EH (cell line): ENCODE measurements around the gene LCN2.

ENCODE experiments used
- DNase-seq: peaks from one replicate; pipeline ENCODE4 v3.0.0-alpha.2; 2015; ENCODE audit warnings: low read depth

Gene LCN2

GRCh38 chr9:128115187-128116103, 33.8 kb upstream of the LCN2 start:
- no peak for DNase-seq

GRCh38 chr9:128116104-128117083, 32.9 kb upstream of the LCN2 start:
- no peak for DNase-seq

- DNase-seq: peak; percentile 86
Measured at GRCh38 chr9:128117613-128118471, 31.4 kb upstream of the LCN2 start.

GRCh38 chr9:128118472-128118857, 30.8 kb upstream of the LCN2 start:
- no peak for DNase-seq

- DNase-seq: no peak
Measured at GRCh38 chr9:128118971-128119665, 30.1 kb upstream of the LCN2 start.

- no peak for DNase-seq
Measured at GRCh38 chr9:128120061-128120740, 29.1 kb upstream of the LCN2 start.

- no peak for DNase-seq
Measured at GRCh38 chr9:128120741-128121465, 28.4 kb upstream of the LCN2 start.

GRCh38 chr9:128121466-128121810, 27.8 kb upstream of the LCN2 start:
- DNase-seq: no peak

GRCh38 chr9:128121924-128122808, 27.1 kb upstream of the LCN2 start:
- DNase-seq: no peak

- DNase-seq: no peak
Measured at GRCh38 chr9:128122809-128123175, 26.5 kb upstream of the LCN2 start.

- DNase-seq: no peak
Measured at GRCh38 chr9:128123451-128124080, 25.7 kb upstream of the LCN2 start.

- no peak for DNase-seq
Measured at GRCh38 chr9:128124451-128124850, 24.8 kb upstream of the LCN2 start.

GRCh38 chr9:128124873-128125579, 24.2 kb upstream of the LCN2 start:
- peak; percentile 48 for DNase-seq

GRCh38 chr9:128125580-128126354, 23.5 kb upstream of the LCN2 start:
- no peak for DNase-seq

GRCh38 chr9:128127568-128127989, 21.7 kb upstream of the LCN2 start, which contains the start of gene PTGES2:
TSS of gene PTGES2 (minus strand) at chr9:128127729. CDS start at chr9:128127717, 12 bp downstream.
- DNase-seq: peak; percentile 84

GRCh38 chr9:128127990-128128835, 21.0 kb upstream of the LCN2 start:
- DNase-seq: peak; percentile 88
